ENCODE measurements around the gene ST3GAL3.
A peak's percentile ranks its signal among the peaks of the same experiment; 100 is the strongest.

ST3GAL3 gene

DNA sequence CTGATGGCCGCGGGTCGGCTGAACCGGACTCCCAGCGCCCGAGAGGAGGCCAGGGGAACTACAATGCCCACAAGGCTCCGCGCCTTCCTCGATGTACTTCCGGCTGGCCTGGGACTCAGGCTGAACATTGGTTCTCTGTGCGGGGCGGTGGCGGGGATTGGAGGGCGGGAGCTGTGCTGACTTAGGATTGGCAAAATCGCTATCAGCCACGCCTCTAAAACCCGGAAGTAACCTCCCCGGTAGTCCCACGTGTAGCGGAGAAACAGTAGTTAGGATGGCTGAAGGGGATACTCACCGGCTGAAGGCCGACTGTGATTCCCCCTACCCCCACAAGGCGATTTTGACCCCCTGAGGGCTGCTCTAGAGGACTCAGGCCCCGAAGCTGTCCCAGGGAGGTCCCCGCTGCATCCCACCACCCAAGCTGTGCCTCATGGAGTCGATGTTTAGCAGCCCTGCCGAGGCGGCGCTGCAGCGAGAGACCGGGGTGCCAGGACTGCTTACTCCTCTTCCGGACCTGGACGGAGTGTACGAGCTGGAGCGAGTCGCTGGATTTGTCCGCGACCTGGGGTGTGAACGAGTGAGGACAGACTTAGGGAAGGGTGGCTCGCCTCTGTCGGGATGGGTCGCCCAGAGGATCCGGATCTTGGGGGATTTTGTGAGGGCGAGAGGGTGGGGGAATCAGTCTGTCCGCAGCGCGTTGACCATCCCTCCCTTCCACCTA lies 262.6 kb downstream of the ST3GAL3 start, which contains the start of gene DPH2:
Gene DPH2 (plus strand): TSS at position 265 of the 721 bp plus-strand sequence. CDS start 166 bp downstream, at position 431.
- peak; percentile 94 for DNase-seq

DNA sequence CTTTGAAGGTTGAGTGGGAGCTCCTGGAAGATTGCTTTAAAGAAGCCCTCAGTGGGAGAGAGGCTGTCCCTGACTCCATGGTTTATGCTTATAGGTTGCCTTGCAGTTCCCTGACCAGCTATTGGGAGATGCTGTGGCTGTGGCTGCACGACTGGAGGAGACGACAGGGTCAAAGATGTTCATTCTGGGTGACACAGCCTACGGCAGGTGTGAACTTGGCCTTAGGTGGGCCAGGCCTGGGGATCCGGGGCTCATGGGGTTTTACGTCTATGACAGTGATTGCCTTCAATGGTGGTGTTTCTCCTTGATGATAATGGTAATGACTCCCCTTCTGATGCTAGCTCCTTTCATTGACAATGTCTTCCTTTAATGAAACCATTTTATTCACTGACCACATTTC lies 263.2 kb downstream of the ST3GAL3 start:
- DNase-seq, result no peak

DNA sequence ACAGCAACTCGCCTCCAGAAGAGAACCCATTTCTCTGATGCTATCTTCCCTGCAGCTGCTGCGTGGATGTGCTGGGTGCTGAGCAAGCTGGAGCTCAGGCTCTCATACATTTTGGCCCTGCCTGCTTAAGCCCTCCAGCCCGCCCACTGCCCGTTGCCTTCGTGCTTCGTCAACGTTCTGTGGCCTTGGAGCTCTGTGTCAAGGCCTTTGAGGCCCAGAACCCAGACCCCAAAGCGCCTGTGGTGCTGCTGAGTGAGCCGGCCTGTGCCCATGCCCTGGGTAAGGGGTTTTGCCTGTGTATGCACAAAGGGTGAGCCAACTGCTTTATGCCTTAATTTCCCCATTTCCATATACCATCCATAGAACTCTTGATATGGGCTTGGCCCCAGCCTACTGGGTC lies 263.6 kb downstream of the ST3GAL3 start:
- no peak for DNase-seq

DNA sequence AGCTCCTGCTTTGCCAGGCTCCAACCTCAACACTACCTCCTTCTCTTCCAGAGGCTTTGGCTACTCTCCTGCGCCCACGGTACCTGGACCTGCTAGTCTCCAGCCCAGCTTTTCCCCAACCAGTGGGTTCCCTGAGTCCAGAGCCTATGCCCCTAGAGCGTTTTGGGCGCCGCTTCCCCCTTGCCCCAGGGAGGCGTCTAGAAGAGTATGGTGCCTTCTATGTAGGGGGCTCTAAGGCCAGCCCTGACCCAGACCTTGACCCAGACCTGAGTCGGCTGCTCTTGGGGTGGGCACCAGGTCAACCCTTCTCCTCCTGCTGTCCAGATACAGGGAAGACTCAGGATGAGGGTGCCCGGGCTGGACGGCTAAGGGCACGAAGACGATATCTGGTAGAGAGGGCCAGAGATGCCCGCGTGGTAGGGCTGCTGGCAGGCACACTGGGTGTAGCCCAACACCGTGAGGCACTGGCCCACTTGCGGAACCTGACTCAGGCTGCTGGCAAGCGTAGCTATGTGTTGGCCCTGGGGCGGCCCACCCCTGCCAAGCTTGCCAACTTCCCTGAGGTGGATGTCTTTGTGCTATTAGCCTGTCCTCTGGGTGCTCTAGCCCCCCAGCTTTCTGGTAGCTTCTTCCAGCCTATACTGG lies 264.1 kb downstream of the ST3GAL3 start:
- DNase-seq, result no peak

DNA sequence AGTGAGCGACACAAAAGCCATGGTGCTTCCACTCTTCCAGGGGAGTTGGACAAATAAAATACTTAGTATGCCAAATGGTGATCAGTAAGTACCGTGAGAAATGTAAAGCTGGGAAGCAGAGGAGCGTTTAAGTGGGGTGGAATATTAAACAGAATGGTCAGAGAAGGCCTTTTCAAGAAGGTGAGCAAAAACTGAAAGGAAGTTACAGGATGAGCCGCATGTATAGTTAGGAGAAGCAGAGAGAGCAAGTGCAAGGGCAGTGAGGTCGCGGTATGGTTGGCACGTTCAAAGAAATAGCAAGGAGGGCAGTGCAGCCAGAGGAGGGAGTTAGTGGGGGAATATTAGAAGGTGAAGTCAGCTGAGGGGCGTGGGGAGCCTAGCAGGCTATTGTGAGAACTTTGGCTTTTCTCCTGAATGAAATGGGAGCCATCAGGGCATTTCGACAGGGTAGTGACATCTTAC lies 266.7 kb downstream of the ST3GAL3 start:
- DNase-seq, result no peak

DNA sequence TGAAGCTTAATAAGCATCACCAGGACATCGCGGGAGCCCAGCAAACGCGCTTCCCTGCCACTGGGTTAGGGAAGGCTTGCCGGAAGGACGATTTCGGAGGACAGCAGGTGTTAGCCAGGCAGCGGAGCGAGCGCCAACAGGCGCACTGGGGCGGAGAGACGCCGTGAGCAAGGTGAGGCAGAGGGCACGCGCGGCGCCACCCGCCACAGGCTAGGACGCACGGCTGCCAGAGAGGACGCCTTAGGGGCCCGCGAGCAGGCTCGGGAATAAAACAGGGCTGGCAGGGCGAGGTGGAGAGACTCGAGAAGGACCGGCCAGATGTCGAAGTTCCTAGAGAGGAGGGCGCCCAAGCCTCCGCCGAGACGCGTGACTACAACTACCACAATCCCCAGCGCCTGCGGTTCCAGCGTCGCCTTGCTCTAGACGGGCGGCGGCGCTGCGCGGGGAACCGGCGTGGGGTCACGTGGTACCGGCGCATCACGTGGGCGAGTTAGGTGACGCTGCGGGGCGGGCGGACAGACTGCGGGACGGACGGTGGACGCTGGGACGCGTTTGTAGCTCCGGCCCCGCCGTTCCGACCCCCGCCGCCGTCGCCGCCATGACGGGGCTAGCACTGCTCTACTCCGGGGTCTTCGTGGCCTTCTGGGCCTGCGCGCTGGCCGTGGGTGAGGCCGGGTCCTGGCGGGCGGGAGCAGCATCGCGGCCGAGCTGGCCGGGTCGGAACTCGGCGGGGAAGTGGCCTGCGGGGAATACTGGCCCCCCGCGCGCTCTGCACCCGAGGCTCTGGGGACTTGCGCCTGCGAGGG lies 267.3 kb downstream of the ST3GAL3 start, which contains the start of gene ATP6V0B:
Gene ATP6V0B (plus strand): TSS at position 518 of the 806 bp plus-strand sequence. CDS start 81 bp downstream, at position 599.
- peak; percentile 96 for DNase-seq

DNA sequence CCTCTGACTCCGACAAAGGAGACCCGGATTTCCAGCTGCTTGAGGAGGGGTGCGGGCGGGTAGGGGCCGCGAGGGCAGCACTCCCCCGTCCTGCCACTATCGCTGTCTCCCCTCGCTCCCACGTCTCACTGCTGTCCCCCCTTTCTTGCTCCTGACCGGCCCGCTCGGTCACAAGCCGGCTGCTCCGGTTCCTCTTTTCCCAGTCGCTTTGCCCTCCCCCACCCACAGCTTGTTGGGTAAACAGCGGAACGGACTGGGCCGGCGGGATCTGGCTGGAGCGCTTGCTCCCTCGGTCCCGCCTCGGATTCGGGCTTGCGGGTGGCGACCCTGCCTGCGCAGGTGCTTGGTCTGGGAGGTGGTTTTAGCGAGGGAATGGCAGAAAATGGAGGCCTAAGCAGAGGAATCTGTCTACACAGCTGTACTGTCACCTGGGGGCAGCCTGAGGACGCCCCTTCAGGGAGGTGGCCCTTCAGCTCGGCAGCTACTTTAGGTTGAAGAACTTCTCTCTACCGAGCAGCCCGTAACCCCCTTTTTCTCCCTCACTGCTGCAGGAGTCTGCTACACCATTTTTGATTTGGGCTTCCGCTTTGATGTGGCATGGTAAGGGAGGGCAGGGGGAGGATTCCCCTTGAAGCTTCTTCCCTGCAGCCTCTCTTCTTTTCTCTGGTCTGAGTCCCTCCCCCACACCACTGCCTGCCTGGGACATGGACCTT lies 268.1 kb downstream of the ST3GAL3 start:
- peak; percentile 28 for DNase-seq

DNA sequence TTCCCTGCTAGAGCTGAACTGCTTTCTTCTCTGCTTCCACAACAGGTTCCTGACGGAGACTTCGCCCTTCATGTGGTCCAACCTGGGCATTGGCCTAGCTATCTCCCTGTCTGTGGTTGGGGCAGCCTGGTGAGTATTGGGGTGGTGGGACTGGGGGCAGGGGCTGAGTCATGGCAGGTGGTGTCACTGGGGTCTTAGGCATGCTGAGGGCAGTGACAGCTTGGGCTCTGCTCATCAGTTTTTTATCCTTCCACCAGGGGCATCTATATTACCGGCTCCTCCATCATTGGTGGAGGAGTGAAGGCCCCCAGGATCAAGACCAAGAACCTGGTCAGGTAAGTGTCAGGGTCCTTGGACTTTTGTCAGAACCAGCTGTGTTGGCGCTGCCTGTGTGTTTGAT lies 268.7 kb downstream of the ST3GAL3 start:
- DNase-seq, result no peak

DNA sequence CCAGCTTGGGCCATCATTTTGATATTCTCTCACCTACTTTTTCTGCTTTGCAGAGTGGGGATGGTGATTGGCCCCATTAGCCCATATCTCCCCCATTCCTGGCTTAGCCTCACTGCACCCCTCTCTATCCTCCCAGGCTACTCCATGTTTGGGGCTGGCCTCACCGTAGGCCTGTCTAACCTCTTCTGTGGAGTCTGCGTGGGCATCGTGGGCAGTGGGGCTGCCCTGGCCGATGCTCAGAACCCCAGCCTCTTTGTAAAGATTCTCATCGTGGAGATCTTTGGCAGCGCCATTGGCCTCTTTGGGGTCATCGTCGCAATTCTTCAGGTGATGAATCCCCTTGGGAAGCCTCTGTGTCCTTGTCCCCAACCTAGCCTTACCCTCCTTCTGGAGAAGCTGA lies 269.6 kb downstream of the ST3GAL3 start:
- no peak for DNase-seq

DNA sequence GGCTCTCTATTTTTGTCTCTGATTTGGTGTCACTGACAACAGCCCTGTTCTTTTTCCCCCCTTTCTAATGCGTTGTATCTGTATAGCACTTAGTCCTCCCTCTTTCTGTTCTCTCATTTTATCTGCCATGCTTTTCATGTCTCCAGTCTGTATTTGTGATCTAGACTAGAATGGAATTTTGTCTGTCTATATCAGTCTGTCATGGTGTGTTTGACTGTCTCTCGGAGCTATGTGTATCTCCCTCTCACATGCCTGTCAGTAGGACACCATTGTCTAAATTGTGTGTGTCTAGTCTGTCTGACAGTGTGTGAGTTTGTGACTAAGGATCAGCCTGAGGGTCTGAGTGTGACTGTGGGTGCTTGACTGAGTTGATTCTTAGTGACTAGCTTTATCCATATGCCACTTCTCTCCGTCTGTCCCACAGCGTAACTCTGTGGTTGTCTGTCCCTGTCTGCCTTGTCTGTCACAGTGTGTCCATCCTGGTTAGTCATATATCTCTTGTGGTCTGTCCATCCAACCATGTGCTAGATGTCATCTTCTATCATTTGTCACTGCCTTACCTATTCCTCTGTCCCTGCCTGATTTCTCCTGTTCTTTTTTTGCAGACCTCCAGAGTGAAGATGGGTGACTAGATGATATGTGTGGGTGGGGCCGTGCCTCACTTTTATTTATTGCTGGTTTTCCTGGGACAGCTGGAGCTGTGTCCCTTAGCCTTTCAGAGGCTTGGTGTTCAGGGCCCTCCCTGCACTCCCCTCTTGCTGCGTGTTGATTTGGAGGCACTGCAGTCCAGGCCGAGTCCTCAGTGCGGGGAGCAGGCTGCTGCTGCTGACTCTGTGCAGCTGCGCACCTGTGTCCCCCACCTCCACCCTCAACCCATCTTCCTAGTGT lies 270.3 kb downstream of the ST3GAL3 start:
- DNase-seq, result no peak

DNA sequence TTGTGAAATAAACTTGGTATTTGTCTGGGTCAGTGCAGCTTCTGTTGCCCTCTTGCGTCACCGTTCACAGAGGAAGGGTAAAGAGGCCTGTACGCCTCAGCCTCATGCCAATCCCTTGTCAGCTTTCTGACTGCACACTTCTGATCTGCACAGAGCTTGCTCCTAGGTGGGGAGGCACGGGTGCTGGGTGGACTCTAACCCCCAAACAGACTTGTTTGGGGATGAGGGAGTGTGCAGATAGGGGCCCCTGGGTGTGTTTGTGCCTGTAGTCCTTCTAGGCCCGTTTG lies 270.9 kb downstream of the ST3GAL3 start:
- no peak for DNase-seq

DNA sequence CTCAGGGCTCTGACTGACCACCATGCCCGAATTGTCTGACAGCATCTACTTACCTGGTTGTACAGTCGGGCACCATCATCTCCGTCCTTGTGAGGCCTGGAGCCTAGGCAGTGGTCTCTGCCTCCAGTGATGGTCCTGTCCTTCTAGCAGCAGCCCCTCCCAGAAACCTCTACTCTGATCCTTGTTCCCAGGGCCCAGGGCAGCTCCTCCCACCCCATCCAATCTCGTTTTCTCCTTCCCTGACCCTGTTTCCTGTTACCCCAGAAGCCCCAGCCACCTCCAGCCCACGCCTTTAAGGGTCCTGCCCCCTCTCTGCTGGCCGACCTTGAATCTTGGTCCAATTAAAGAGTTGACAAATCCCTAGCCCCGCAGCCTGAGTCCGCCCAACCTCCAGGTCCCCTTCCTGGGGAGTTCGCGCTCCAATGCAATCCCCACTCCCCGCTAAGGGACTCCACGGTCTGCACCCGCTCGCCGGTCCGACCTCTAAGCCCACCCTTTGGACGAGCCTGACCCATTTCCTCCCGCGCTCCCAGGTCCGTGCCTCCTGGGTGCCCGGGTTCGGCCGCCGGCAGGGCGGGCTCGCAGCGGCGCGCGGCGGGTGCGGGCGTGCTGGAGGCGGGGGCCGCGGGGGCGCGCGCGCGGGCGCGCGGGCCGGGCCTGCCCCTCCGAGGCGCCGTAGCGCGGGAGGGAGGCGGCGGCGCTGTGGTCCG lies 271.4 kb downstream of the ST3GAL3 start, which contains the start of gene B4GALT2:
Gene B4GALT2 (plus strand): TSS at position 660 of the 710 bp plus-strand sequence. CDS start 1,951 bp downstream, outside the sequence.
- no peak for DNase-seq

DNA sequence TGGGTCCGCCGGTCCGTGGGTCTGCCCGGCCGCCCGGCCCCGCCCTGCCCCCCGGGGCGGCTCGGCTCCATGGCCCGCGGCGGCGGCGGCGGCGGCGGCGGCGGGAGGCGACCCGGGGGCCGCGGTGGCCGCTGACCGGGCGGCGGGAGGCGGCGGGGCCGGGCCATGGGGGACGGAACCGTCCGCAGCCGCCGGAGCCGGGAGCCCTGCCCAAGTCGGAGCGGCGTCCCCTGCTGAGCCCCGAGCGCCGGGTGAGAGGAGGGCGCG lies 271.9 kb downstream of the ST3GAL3 start:
- DNase-seq, result no peak

DNA sequence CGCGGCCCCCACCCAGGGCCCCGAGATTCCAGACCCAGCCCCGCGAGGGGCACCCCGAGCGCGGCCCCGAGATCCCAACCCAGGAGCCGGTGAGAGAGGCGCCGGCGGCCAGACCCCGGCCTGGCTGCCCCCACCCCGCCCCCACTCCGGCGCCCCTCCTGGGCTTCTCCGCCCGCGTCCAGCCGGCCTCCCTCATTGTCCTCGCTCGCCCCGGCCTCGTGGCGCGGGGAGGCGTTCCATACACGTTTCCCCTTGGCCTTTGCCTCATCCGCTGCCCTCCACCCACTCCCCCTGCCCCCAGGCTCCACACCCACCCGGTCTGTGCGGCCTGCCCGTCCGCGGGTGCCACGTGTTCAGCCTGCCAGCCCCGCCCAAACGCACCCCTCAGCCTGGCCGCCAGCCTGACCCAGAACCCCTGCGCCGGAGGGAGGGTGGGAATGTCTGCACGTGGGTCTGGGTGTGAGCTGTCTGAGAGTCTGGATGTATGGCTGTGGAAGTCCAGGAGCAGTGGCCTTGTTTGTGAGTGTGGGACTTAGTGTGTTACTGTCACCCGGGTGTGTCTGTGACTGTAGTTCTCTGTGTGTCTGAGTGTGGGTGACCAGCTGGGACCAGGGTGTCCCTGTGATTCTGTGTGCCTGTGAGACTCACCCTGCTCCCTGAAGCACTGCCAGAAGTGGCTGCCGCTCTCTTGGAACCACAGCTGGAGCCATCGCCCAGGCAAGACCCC lies 272.4 kb downstream of the ST3GAL3 start:
- DNase-seq, result no peak

DNA sequence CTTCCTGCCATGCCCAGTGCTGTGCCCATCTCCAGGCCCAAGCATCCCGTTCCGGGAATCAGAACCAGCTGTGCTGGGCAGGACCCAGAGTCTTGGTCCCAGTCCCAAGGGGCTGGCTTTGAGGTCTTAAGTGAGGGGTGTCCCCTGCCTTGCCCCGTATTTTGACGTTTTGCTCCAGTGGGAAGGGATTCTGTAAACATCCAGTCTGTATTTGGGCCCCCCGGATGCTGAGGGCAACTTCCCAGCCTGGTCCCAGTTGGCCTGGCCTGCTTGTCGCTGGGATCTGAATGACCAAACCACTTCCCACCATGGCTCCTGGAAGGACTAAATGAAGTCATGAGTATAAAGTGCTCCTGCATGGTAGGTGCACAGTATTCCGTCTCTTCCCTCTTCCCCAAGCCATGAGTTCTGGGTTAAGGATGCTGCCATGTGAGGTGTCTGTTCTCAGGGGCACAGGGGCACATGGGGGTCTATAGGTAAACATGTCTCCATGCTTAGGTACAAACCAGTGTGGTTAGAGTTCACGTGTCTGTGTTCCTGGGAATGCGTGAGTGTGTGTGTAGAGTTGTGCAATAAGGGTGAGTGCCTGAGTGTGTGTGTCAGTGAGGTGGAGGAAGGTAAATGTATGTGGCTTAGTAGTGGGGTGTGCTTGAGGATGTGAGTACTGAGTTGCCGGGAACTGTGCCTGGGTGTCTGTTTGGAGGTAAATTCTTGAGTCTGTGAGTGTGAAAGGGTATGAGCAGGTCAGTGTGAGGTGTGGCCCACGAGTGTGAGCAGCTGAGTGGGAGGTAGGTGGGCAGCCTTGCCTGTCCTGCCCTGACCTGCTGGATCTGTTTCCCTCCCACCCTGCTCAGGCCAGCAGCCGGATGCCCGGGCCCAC lies 273.2 kb downstream of the ST3GAL3 start:
- DNase-seq, result no peak
